ENCODE measurements around the gene PDSS2. TPM values are rescaled to one million over a fixed set of nuclear protein-coding genes. Genes with fewer than 3 reads are reported as not detected.

PDSS2 gene
- total and polyA plus RNA-seq, 2 donors = 11.1 to 22.6 TPM

- DNase-seq (ENCODE audit: extremely low spot score) = no peak
- Histone ChIP-seq H3K27ac (ENCODE audit: low read depth) (no peak overlapping the region), H3K36me3 (ENCODE audit: insufficient read depth) (no peaks in the 10 kb centered on the region), H3K4me1 (ENCODE audit: insufficient read depth) (no peaks in the 10 kb centered on the region), H3K4me3 (ENCODE audit: low read depth, low read length) (peak overlapping the region; percentile 94)
- under 1% methylated on average over 45 of the region's 45 CpGs for WGBS
Observed at GRCh38 chr6:107115695-107116327, 343.6 kb downstream of the PDSS2 start.

- H3K4me3 ChIP-seq (ENCODE audit: low read depth, low read length) = peak within 1 kb of the TSS; percentile 94
- DNase-seq (ENCODE audit: extremely low spot score) = no peak
- H3K27ac ChIP-seq (ENCODE audit: low read depth) = no peak within 1 kb of the TSS
- no peaks in the 10 kb centered on the region for H3K4me1 ChIP-seq (ENCODE audit: insufficient read depth)
- 1% methylated on average over 109 of the region's 109 CpGs for whole genome bisulfite sequencing
- H3K36me3 ChIP-seq (ENCODE audit: insufficient read depth) = no peaks in the 10 kb centered on the region
Observed at GRCh38 chr6:107114926-107115694, 344.3 kb downstream of the PDSS2 start, which contains the start of gene BEND3. BEND3 (minus strand) TSS chr6:107115515; CDS start chr6:107099285, 16,230 bp downstream.

- Histone ChIP-seq H3K36me3 (ENCODE audit: insufficient read depth) (no peaks in the 10 kb centered on the region), H3K4me1 (ENCODE audit: insufficient read depth) (no peaks in the 10 kb centered on the region)
Observed at GRCh38 chr6:107114213-107114925, 345.0 kb downstream of the PDSS2 start.

GRCh38 chr6:107110200-107110599 is 349.2 kb downstream of the PDSS2 start:
- Histone ChIP-seq H3K36me3 (ENCODE audit: insufficient read depth) (no peaks in the 10 kb centered on the region), H3K4me1 (ENCODE audit: insufficient read depth) (no peaks in the 10 kb centered on the region), H3K27ac (ENCODE audit: low read depth) (no peak overlapping the region), H3K4me3 (ENCODE audit: low read depth, low read length) (no peak overlapping the region)
- WGBS = 92% methylated on average over 1 of the region's 1 CpG
- DNase-seq (ENCODE audit: extremely low spot score) = no peak

More at GRCh38 chr6:107114213-107114925, 345.0 kb downstream of the PDSS2 start:
- no peak for DNase-seq (ENCODE audit: extremely low spot score)
- H3K27ac ChIP-seq (ENCODE audit: low read depth) = no peak overlapping the region
- H3K4me3 ChIP-seq (ENCODE audit: low read depth, low read length) = peak overlapping the region; percentile 94
- WGBS = 3% methylated on average over 114 of the region's 116 CpGs

- WGBS = 87% methylated on average over 17 of the region's 17 CpGs
- Histone ChIP-seq H3K27ac (ENCODE audit: low read depth) (no peak overlapping the region), H3K36me3 (ENCODE audit: insufficient read depth) (no peaks in the 10 kb centered on the region), H3K4me1 (ENCODE audit: insufficient read depth) (no peaks in the 10 kb centered on the region), H3K4me3 (ENCODE audit: low read depth, low read length) (no peak overlapping the region)
- DNase-seq (ENCODE audit: extremely low spot score) = no peak
Observed at GRCh38 chr6:107108201-107108890, 351.0 kb downstream of the PDSS2 start.

- no peak for DNase-seq (ENCODE audit: extremely low spot score)
- H3K4me3 ChIP-seq (ENCODE audit: low read depth, low read length) = no peak overlapping the region
Observed at GRCh38 chr6:107107791-107108190, 351.6 kb downstream of the PDSS2 start.

GRCh38 chr6:107106165-107106564 is 353.2 kb downstream of the PDSS2 start:
- no peak for DNase-seq (ENCODE audit: extremely low spot score)
- Histone ChIP-seq H3K4me3 (ENCODE audit: low read depth, low read length) (no peak overlapping the region), H3K36me3 (ENCODE audit: insufficient read depth) (no peaks in the 10 kb centered on the region), H3K27ac (ENCODE audit: low read depth) (no peak overlapping the region), H3K4me1 (ENCODE audit: insufficient read depth) (no peaks in the 10 kb centered on the region)
- 81% methylated on average over 3 of the region's 3 CpGs for WGBS

More at GRCh38 chr6:107107791-107108190, 351.6 kb downstream of the PDSS2 start:
- H3K4me1 ChIP-seq (ENCODE audit: insufficient read depth) = no peaks in the 10 kb centered on the region
- WGBS = 93% methylated on average over 4 of the region's 4 CpGs
- no peak overlapping the region for H3K27ac ChIP-seq (ENCODE audit: low read depth)
- no peaks in the 10 kb centered on the region for H3K36me3 ChIP-seq (ENCODE audit: insufficient read depth)

GRCh38 chr6:107105511-107106116 is 353.8 kb downstream of the PDSS2 start:
- Histone ChIP-seq H3K36me3 (ENCODE audit: insufficient read depth) (no peaks in the 10 kb centered on the region), H3K4me1 (ENCODE audit: insufficient read depth) (no peaks in the 10 kb centered on the region), H3K27ac (ENCODE audit: low read depth) (no peak overlapping the region), H3K4me3 (ENCODE audit: low read depth, low read length) (no peak overlapping the region)
- DNase-seq (ENCODE audit: extremely low spot score) = no peak
- 87% methylated on average over 7 of the region's 7 CpGs for WGBS

GRCh38 chr6:107103082-107103481 is 356.3 kb downstream of the PDSS2 start:
- Histone ChIP-seq H3K4me1 (ENCODE audit: insufficient read depth) (no peaks in the 10 kb centered on the region), H3K36me3 (ENCODE audit: insufficient read depth) (no peaks in the 10 kb centered on the region), H3K27ac (ENCODE audit: low read depth) (no peak overlapping the region), H3K4me3 (ENCODE audit: low read depth, low read length) (no peak overlapping the region)
- WGBS = 93% methylated on average over 6 of the region's 6 CpGs
- DNase-seq (ENCODE audit: extremely low spot score) = no peak

Small RNA genes within 50 kb of the gene (small RNA-seq; reads per million reads assigned to genes)
- gene AL591516.1 (not detected), gene RNU6-1299P (not detected)

Other genes starting within 250 kb of the PDSS2 start
- gene SOBP, start 30.6 kb upstream of the PDSS2 start, total RNA-seq = 27.7 TPM
- 15.3 TPM for gene SOBP, start 30.6 kb upstream of the PDSS2 start, polyA plus RNA-seq